ENCODE data around the gene P2RX3.

P2RX3 gene

GRCh38 chr11:57310091-57310490 lies 28.1 kb upstream of the P2RX3 start:
- no peak for DNase-seq (ENCODE audit: low spot score)

- no peak for DNase-seq (ENCODE audit: low spot score)
Observed at GRCh38 chr11:57310630-57311086, 27.5 kb upstream of the P2RX3 start.

- peak; percentile 99 for DNase-seq (ENCODE audit: low spot score)
Observed at GRCh38 chr11:57311109-57311936, 26.8 kb upstream of the P2RX3 start.

GRCh38 chr11:57312511-57313021 lies 25.6 kb upstream of the P2RX3 start:
- DNase-seq (ENCODE audit: low spot score), result no peak

GRCh38 chr11:57313071-57313787 lies 24.9 kb upstream of the P2RX3 start:
- DNase-seq (ENCODE audit: low spot score), result no peak

GRCh38 chr11:57313788-57314135 lies 24.4 kb upstream of the P2RX3 start:
- no peak for DNase-seq (ENCODE audit: low spot score)

- no peak for DNase-seq (ENCODE audit: low spot score)
Observed at GRCh38 chr11:57314221-57314973, 23.8 kb upstream of the P2RX3 start.

- peak; percentile 90 for DNase-seq (ENCODE audit: low spot score)
Observed at GRCh38 chr11:57315491-57315890, 22.7 kb upstream of the P2RX3 start.

GRCh38 chr11:57316017-57316416 lies 22.1 kb upstream of the P2RX3 start:
- peak; percentile 50 for DNase-seq (ENCODE audit: low spot score)

GRCh38 chr11:57318178-57318577 lies 20.0 kb upstream of the P2RX3 start:
- no peak for DNase-seq (ENCODE audit: low spot score)

- DNase-seq (ENCODE audit: low spot score), result no peak
Observed at GRCh38 chr11:57320067-57320718, 18.0 kb upstream of the P2RX3 start.

GRCh38 chr11:57320719-57321387 lies 17.3 kb upstream of the P2RX3 start:
- DNase-seq (ENCODE audit: low spot score), result peak; percentile 49

GRCh38 chr11:57321388-57322255 lies 16.5 kb upstream of the P2RX3 start:
- peak; percentile 37 for DNase-seq (ENCODE audit: low spot score)

GRCh38 chr11:57322256-57323166 lies 15.6 kb upstream of the P2RX3 start:
- peak; percentile 100 for DNase-seq (ENCODE audit: low spot score)

- peak; percentile 60 for DNase-seq (ENCODE audit: low spot score)
Observed at GRCh38 chr11:57323167-57323854, 14.8 kb upstream of the P2RX3 start.

GRCh38 chr11:57323855-57324153 lies 14.3 kb upstream of the P2RX3 start:
- no peak for DNase-seq (ENCODE audit: low spot score)

- peak; percentile 65 for DNase-seq (ENCODE audit: low spot score)
Observed at GRCh38 chr11:57324154-57324885, 13.8 kb upstream of the P2RX3 start.

All from hepatic stellate cell (primary cell).